ENCODE results near the gene MYEOV.

DNA sequence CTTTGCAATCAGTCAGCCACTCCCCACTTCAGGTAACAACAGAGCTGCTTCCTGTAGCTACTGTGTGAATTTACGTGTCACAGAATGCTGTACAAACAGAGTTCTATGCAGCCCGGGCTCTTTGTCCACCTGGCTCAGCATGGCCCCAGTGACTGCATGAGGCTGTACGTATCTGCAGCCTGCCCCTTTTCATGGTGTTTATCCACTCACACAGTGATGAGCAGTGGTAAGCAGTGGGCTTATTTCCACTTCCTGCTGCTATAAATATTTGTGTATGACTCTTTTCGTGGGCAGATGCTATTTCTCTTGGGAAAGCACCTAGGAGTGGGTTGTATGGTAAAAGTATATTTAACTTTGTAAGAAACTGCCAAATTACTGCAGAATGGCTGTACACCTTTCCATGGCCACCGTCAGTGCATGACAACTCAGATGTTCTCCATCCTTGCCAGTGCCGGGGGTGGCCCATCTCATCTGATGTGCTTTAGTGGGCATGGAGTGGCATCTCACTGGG, 43.3 kb downstream of the MYEOV start:
- TF ChIP-seq, protein P1, sequence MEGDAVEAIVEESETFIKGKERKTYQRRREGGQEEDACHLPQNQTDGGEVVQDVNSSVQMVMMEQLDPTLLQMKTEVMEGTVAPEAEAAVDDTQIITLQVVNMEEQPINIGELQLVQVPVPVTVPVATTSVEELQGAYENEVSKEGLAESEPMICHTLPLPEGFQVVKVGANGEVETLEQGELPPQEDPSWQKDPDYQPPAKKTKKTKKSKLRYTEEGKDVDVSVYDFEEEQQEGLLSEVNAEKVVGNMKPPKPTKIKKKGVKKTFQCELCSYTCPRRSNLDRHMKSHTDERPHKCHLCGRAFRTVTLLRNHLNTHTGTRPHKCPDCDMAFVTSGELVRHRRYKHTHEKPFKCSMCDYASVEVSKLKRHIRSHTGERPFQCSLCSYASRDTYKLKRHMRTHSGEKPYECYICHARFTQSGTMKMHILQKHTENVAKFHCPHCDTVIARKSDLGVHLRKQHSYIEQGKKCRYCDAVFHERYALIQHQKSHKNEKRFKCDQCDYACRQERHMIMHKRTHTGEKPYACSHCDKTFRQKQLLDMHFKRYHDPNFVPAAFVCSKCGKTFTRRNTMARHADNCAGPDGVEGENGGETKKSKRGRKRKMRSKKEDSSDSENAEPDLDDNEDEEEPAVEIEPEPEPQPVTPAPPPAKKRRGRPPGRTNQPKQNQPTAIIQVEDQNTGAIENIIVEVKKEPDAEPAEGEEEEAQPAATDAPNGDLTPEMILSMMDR (IDR thresholded peaks at IDR 0.05), result no peak
- TF ChIP-seq, protein P2, sequence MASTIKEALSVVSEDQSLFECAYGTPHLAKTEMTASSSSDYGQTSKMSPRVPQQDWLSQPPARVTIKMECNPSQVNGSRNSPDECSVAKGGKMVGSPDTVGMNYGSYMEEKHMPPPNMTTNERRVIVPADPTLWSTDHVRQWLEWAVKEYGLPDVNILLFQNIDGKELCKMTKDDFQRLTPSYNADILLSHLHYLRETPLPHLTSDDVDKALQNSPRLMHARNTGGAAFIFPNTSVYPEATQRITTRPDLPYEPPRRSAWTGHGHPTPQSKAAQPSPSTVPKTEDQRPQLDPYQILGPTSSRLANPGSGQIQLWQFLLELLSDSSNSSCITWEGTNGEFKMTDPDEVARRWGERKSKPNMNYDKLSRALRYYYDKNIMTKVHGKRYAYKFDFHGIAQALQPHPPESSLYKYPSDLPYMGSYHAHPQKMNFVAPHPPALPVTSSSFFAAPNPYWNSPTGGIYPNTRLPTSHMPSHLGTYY (CRISPR knock-in tag; IDR thresholded peaks at IDR 0.05), result no peak
- TF ChIP-seq, protein P3, sequence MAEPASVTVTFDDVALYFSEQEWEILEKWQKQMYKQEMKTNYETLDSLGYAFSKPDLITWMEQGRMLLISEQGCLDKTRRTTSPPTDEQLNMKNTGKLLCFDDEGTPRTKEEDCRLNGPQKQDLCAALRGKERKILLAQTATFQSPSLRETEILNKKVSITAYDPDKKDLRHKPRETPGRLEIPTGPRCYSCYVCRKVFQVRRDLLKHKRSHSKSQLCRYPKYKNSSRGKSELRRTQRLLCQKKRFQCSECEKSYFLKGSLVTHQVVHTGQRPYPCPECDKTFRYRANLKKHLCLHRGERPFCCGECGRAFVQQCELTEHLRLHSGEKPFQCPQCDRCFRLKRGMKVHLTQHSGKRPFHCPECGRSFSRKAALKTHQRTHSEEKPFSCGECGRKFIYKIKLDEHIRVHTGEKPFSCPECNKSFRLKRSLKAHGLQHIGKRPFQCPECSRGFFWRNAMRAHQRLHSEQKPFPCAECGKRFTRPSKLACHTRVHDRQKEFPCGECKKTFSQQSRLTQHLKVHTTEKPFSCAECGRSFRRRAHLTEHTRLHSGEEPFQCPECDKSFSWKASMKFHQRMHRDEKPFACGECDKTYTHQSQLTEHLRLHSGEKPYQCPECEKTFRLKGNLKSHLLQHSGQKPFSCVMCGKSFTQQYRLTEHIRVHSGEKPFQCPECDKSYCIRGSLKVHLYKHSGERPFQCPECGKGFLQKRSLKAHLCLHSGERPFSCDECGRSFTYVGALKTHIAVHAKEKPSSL (CRISPR knock-in tag; conservative IDR thresholded peaks at IDR 0.05), result no peak
- TF ChIP-seq, protein P4, sequence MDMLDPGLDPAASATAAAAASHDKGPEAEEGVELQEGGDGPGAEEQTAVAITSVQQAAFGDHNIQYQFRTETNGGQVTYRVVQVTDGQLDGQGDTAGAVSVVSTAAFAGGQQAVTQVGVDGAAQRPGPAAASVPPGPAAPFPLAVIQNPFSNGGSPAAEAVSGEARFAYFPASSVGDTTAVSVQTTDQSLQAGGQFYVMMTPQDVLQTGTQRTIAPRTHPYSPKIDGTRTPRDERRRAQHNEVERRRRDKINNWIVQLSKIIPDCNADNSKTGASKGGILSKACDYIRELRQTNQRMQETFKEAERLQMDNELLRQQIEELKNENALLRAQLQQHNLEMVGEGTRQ (CRISPR knock-in tag; IDR thresholded peaks at IDR 0.05), result no peak
- TF ChIP-seq IRF2 (CRISPR knock-in tag; IDR thresholded peaks at IDR 0.05; ENCODE audit: borderline replicate concordance, low read depth) (no peak), ZNF671 (CRISPR knock-in tag; IDR thresholded peaks at IDR 0.05) (no peak), KAT7 (CRISPR knock-in tag; IDR thresholded peaks at IDR 0.05; ENCODE audit: borderline replicate concordance) (no peak), CREB1 (CRISPR knock-in tag; IDR thresholded peaks at IDR 0.05) (no peak), GTF2I (CRISPR knock-in tag; conservative IDR thresholded peaks at IDR 0.05) (no peak)
- TF ChIP-seq, protein P5, sequence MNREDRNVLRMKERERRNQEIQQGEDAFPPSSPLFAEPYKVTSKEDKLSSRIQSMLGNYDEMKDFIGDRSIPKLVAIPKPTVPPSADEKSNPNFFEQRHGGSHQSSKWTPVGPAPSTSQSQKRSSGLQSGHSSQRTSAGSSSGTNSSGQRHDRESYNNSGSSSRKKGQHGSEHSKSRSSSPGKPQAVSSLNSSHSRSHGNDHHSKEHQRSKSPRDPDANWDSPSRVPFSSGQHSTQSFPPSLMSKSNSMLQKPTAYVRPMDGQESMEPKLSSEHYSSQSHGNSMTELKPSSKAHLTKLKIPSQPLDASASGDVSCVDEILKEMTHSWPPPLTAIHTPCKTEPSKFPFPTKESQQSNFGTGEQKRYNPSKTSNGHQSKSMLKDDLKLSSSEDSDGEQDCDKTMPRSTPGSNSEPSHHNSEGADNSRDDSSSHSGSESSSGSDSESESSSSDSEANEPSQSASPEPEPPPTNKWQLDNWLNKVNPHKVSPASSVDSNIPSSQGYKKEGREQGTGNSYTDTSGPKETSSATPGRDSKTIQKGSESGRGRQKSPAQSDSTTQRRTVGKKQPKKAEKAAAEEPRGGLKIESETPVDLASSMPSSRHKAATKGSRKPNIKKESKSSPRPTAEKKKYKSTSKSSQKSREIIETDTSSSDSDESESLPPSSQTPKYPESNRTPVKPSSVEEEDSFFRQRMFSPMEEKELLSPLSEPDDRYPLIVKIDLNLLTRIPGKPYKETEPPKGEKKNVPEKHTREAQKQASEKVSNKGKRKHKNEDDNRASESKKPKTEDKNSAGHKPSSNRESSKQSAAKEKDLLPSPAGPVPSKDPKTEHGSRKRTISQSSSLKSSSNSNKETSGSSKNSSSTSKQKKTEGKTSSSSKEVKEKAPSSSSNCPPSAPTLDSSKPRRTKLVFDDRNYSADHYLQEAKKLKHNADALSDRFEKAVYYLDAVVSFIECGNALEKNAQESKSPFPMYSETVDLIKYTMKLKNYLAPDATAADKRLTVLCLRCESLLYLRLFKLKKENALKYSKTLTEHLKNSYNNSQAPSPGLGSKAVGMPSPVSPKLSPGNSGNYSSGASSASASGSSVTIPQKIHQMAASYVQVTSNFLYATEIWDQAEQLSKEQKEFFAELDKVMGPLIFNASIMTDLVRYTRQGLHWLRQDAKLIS (CRISPR knock-in tag; IDR thresholded peaks at IDR 0.05; ENCODE audit: borderline replicate concordance), result no peak
- TF ChIP-seq, protein P6, sequence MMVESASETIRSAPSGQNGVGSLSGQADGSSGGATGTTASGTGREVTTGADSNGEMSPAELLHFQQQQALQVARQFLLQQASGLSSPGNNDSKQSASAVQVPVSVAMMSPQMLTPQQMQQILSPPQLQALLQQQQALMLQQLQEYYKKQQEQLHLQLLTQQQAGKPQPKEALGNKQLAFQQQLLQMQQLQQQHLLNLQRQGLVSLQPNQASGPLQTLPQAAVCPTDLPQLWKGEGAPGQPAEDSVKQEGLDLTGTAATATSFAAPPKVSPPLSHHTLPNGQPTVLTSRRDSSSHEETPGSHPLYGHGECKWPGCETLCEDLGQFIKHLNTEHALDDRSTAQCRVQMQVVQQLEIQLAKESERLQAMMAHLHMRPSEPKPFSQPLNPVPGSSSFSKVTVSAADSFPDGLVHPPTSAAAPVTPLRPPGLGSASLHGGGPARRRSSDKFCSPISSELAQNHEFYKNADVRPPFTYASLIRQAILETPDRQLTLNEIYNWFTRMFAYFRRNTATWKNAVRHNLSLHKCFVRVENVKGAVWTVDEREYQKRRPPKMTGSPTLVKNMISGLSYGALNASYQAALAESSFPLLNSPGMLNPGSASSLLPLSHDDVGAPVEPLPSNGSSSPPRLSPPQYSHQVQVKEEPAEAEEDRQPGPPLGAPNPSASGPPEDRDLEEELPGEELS (CRISPR knock-in tag; IDR thresholded peaks at IDR 0.05), result no peak

Measured in WTC11 (cell line).